NCI-H446 treated with DMSO at 0.1 percent for 48 hours (cell line): Measurements from ENCODE around the gene RFWD3.

Source experiments
- DNase-seq: peaks from one replicate; lab custom pipeline; 2025; lab: John Stamatoyannopoulos, UW

Gene RFWD3

DNA sequence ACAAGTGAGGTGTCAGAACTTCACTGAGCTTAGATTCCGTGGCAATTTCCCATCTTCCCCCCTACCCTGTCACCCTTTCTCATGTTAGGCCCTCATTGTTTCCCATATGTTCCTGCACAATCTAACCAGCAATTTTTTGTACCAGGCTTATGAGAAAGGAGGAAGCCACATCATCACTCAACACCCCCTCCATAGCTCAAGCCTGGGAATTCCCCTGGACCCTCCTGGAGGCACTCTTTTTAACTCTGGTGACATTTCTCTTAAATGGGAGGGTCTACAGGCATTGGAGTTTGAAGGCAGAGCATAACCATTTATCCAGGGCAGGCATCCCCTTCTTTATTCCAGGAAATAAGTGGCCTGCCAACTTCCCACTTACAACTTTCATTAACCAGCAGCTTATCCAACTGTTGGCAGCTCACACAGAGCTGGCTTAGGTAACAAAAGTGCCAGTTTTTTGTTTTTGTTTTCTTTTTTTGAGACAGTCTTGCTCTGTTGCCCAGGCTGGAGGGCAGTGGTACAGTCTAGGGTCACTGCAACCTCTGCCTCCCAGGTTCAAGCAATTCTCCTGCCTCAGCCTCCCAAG lies 49.4 kb downstream of the RFWD3 start:
- DNase-seq = no peak

DNA sequence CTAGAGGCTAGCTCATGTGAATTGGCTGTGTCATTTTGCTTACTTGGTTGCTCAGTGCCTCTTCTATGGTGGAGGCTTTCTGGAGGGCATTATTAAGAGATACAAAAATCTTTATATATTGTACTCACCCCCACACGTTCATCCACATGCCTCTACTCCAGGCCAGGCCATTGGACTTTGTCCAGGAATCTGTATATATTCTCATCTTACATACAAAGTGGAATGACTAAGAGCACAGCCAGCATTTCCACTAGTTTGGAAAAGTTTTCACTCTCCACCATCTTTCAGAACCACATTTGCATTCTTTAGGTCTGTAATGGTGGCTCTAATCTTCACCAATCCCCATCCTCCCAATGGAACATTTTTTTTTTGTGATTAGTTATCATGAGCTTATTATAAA lies 55.0 kb downstream of the RFWD3 start:
- no peak for DNase-seq

DNA sequence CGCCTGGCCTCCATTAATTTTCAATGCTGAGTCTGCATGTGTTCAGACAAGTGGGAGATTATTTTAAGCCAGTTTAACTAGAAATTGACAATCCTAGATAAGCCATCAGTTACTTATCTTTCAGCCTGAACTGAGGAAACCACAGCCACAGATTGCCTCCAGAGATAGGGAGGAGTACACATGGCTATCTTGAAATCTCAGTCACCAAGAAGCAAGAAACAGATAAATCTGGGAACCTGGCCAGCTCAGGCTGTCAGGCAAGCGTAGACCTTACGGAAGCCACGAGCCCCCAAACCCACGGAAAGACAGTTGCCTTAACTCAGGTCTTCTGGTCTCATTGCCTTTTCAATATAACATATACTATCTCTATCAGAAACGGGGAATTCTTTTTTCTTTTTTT lies 57.7 kb downstream of the RFWD3 start:
- no peak for DNase-seq

DNA sequence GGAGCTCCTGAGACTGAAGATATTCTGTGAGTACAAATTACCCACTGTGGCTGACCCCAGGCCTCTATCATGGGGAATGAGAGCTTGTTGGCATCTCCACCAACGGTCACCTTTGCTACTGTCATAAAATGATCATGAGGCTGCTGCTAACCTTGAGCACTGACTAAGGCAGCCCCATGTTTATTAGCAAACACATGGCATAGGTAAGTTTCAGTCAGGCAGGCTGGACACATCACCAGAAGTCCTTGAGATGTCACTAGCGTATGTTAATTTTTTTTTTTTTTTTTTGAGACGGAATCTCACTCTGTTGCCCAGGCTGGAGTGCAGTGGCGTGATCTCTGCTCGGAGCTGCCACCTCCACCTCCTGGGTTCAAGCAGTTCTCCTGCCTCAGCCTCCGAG lies 58.3 kb downstream of the RFWD3 start:
- no peak for DNase-seq

DNA sequence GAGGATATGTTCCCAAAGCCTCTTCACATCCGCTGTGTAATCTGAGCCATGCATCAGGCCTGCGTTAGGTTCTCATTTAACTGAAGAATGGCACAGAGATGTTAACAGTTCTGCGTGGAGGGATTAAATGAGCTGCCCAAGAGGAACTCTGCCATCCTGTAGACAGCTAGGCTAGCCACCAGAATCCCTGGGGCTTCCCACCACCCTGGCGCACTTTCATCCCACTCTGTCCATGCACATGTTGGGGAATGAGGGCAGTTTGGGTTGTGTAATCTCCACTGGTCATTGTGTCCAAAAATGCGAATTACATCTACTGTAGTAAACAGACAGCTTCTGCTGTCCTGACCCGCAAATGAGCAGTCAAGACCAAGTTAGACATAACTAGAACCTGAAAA lies 58.7 kb downstream of the RFWD3 start:
- DNase-seq = no peak

DNA sequence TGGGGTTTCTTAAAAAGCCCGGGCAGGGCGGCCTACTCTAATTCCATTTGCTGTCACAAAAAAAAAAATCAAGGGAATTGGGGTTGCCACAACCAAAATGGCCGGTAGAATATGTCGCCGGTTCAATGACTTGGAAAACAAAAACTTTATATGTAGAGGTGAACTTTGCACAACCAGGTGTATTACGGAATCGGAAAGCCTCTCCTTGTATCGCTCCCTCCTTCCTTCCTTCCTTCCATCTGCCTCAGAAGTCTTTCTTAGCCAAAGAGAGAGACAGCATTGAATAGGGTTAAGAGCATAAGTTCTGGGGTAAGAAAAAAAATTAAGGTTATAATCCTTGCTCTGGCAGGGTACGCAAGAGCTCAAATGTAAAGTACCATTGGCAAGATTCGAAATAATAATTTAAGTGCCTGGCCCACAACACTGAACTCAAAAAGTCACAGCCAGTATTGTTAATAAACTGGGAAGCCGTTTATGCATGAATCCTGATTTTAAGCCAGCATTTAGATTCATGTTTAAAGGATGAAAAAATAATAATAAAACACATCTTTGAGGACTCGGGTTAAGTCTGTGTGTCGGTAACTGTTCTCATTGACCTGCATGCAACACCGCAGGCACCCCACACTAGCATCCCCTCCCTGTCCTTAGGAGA lies 59.2 kb downstream of the RFWD3 start:
- DNase-seq = no peak

DNA sequence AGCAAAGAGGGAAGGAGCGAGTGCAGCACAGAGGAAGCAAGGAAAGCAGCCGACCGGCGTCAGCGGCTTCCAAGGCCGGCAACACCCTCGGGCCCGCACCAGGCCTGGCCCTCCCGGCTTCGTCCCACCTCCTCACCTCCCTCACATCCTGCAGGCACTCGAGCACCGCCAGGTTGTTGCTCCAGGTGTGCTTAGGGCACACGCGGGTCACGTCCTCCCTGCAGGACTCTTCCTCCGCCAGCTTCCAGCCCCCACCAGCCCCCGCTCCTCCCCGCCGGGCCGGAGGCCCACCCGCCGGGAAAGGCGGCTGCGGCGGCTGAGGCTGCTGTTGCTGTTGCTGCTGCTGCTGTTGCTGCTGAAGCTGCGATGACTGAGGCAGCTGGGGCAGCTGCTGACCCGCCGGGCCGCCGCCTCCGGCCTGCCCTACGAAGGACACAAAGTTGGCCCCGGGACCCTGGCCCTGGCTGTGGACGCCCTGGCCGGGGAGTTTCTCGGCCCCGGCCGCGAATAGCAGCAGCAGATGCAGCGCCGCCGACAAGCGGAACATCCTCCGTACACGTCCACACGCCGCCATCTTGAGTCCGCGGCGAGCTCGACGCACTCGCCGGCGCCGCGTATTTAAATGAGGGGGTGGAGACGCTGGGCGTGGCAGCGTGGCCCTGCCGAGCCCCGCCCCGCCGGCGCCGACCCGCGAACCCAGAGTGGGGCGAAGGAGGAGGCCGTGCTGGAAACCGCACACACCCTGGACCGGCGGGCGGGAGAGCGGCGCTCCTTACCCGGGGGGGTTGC lies 60.0 kb downstream of the RFWD3 start, which contains the start of gene GLG1:
TSS of gene GLG1 (minus strand) at position 594 of the 789 bp plus-strand sequence. CDS start at position 574, 20 bp downstream.
- peak; percentile 60 for DNase-seq

DNA sequence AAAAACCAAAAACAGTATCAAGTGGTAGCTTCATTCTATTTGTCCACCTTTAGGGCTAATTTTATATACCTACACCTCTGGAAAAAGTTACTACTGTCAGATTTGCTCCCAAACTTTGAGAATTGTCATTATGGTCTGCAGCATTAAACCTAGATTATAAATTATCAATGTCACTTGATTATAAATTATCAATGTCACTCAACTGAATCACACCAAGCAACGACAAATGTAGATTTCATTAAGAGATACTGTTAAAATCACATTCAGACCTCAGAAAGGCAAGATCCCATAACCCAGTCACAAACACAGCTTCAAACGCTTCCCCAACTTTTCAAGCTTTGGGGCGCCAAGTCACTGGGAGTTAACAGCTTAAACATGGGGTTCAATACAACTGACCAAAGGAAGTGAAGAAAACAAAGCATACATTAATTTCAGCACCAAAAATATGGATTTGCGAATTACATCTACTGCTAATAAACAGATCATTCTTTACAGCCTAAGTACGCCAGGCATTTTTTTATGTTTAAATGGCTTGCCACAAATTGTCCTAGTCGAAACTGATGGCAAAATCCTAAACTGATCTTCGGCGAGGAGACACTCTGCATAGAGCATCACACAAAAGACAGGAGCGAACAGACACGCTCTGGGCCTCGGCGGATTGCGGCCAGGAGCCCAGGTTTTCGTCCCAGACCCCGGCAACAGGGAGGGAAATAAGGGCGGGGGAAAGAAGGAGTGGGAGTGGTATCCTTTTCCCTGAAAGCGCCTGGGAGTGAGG lies 60.7 kb downstream of the RFWD3 start:
- DNase-seq = no peak

DNA sequence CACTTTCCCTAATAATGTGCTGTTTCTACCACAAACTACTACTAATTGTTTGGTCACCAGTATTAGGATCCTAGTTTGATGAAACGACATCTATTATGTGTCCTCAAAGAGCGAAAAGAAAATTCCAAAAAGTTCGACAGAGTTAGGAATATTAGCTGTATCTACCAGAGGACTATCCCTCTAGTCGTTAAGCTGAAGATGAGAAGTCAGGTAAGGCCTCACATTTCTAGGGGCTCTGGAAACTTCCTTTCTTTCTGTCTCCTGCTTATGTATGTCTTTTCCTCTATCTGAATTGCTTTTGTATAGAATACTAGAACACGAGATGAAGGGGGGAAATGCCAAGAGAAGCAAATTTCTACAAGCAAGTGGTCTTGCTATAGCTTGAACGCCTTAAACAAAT lies 61.3 kb downstream of the RFWD3 start:
- DNase-seq = no peak

DNA sequence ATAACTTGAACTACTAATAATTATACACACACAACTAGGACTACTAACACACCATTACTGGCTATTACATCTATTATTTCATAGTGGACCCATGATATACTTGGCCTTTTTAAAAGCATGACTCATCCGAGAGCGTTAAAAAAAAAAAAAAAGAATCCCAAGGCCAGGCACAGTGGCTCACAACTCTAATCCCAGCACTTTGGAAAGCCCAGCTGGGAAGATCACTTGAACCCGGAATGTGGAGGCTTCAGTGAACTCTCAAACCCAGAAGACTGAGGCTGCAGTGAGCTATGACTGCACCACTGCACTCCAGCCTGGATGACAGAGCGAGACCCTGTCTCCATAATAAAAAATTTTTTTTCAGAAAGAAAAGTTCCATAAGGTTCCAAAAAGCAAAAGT lies 62.8 kb downstream of the RFWD3 start:
- DNase-seq = no peak

DNA sequence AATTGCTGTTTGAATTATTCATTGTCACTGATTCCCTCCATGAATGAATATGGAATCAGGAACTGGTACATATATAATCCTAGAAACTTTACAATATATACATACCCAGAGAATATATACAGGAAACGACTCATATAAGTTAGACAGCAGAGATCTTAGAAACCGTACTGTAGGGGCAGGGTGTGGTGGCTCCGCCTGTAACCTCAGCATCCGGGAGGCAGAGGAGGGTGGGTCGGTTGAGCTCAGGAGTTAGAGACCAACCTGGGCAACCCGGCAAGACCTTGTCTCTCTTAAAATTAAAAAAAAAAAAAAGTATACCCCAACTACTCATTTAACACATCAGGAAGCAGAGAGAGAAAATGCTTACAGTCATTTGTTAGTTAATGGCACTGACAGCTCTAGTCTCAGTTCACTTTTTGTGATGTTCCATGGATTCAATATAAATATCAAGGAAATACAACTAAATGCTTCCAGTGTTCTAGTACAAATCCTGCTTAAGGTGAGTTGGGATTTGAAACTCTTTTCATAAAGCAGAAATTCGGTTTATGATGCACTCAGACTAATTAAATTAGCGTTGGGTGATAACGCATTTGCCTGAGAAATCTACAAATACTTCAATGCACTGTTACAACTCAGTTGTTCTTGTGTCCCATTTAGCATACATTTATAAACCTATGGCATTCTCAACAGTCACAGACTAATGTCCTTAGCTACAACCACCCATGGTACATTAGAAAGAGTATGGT lies 65.4 kb downstream of the RFWD3 start:
- DNase-seq = no peak

DNA sequence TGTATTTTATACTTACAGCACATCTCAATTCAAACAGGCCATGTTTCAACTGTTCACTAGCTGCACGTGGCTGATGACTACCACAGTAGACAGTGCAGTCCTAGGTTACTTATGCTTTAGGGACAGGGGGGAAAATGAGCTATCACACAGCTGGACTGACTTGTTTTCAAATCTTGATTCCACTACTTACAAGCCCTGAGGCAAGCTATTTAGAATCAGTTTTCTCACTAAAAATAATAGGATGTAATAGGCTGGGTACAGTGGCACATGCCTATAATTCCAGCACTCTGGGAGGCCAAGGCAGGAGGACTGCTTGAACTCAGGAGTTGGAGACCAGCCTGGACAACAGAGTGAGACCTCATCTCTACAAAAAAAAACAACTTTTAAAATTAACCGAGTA lies 70.1 kb downstream of the RFWD3 start:
- no peak for DNase-seq

DNA sequence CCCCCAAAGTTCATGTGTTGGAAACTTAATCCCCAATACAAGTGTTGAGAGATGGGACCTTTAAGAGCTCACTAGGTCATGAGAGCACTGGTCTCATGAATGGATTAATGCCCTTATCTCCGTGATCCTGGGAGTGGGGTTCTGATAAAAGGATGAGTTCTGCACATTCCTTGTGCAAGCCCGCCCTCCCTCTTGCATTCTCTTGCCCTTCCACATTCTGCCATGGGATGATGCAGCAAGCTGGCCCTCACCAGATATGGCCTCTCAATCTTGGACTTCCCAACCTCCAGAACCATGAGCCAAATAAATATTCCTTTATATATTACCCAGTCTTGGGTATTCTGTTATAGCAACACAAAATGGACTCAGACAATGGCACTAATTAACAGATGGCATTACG lies 73.8 kb downstream of the RFWD3 start:
- DNase-seq = no peak

DNA sequence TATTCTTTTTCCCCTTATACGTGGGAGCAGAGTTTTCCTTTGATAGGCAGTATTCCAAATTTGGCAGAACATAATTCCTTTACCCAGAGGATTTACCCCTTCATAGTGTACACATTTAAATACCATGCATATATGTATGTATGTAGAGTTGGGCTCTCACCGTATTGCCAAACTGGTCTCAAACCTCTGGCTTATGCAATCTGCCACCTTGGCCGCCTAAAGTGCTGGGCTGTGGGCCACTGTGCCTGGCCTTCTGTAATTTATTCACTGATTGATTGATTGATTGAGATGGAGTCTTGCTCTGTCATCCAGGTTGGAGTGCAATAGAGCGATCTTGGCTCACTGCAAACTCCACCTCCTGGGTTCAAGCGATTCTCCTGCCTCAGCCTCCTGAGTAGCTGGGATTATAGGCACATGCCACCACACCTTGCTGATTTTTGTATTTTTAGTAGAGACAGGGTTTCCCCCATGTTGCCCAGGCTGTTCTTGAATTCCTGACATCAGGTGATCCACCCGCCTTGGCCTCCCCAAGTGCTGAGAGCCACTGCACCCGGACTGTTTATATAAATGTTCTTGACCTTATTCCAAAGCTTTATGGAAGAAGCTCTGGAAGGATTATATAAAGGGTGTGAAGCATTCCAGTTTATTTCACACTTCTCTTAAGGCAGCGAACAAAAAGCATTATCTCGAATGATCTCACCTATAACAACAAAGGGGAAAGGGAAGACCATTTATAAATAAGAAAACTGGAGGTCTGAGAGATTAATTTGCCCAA lies 74.6 kb downstream of the RFWD3 start:
- no peak for DNase-seq

DNA sequence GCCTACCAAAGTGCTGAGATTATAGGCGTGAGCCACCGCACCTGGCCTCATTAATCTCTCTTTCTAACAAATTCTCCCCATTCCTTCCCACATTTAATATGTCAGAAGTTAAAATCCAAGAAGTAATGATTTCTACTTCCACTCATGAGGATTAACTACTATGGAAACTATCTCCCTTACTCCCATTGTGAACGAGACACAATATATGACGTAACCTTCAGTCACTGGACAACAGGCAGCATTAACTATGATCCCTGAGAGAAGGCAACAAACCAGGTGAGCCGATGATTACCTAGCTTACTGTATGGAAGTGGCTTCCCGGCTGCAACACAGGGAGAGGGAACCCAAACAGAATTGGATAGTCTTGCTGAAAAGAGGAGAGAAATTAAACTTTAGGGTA lies 79.7 kb downstream of the RFWD3 start:
- no peak for DNase-seq

DNA sequence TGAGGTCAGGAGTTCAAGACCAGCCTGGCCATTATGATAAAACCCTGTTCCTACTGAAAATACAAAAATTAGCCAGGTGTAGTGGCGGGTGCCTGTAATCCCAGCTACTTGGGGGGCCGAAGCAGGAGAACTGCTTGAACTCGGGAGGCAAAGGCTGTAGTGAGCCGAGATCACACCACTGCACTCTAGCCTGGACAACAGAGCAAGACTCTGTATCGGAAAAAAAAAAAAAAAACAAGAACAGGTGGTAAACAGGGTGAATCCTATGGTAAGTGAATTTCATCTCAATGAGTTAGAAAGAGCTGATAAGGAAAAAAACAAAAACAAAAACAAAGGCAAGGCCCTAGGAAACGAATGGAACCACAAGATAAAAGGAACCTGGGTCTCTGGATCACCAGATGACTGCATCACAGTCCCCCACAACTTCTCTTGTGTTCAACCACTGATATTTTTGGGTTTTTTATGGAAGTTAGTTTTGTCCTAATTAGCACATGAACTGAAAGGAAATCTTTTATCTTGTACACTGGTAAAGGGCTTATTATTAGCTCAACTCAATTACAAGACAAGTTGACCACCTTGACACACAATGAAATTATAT lies 80.7 kb downstream of the RFWD3 start:
- DNase-seq = no peak

DNA sequence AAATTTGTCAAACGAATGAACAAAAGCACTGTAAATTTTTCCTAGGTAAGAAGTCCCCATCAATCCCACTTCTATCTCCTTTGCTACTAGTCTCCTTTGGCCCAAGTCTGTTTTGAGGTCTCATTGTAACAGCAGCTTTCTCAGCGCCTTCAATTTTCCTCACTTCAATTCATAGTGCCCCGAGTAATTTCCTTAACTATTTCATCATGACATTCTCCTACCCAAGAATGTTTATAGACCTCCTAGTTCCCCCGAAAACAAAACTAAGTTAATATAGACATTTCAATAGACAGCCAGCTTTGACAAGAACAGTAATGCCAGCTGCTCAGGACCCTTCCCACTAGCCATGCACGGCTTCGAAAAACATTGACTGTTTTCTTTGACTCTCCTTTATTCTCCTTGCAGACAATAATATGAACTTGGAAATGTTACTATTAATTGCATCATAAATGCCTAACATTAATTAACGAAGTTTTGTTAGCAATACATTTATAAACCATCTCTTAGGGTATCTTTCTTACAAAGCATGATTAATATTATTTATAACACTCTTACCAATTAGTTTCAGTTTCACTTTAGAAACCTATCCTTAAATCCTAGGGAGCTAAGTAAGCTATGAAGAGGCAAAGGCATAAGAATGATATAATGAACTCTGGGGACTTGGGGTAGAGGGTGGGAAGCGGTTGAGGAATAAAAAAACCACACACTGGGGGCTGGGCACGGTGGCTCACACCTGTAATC lies 82.6 kb downstream of the RFWD3 start:
- no peak for DNase-seq

DNA sequence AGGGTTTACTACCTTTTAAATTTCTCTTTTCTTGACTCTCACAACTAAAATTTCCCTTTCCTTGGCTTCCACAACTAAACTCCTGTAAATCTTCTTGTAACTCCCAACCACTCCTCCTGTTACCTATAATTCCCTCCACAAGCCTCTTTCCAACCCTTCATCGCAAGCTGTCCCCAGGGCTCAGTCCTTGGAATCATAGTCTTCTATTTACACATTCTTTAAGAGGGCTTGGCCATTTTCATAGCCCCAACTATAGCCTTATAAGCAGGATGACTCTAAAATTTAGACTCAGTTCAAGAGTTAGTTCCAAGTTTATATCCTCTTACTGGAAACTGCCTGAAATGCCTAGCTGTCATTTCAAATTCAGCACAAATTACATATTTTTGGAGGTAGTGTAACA lies 83.7 kb downstream of the RFWD3 start:
- no peak for DNase-seq

DNA sequence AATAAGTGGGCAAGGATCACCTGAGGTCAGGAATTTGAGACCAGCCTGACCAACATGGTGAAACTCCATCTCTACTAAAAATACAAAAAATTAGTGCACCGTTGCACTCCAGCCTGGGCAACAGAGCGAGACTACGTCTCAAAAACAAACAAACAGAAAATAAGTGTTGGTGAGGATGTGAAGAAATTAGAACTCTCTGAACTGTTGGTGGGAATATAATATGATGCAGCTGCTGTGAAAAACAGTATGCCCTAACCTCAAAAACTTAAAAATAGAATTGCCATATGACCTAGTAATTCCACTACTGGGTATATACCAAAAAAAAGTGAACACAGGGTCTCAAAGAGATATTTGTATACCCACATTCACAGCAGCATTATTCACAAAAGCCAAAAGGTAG lies 85.8 kb downstream of the RFWD3 start:
- no peak for DNase-seq

DNA sequence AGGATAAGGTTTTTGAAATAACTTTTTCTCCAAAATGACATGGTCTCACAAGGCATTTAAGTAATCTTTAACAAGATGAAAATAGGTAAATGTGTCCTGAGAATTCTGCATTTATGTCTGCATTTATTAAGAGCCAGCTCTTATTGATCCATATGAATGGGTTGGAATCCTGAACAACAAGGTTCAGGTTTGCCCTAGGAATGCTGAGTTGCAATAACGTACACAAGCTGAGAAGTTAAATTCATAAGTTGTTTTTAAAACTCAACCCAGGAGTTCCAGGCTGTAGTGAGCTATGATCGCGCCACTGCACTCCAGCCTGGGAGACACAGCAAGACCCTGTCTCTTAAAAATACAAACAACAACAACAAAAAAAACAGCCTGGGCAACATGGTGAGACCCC lies 87.8 kb downstream of the RFWD3 start:
- DNase-seq = no peak
